ENCODE results near the gene PARK7.

PARK7 gene

GRCh38 chr1:8023995-8024313, 62.4 kb downstream of the PARK7 start:
- H3K9me3 ChIP-seq (ENCODE audit: control insufficient read depth, insufficient read depth, low read length), result no peaks in the 10 kb centered on the region
- H3K4me3 ChIP-seq (ENCODE audit: low read length), result no peak overlapping the region
- no peak overlapping the region for H3K27ac ChIP-seq (ENCODE audit: low read length)
- no peak for DNase-seq (ENCODE audit: low read depth, low spot score)
- H3K4me1 ChIP-seq (ENCODE audit: control insufficient read depth, insufficient read depth, low read length), result peaks cover 7% of the 10 kb centered on the region; the same call in 1 of the 2 replicates
- H3K36me3 ChIP-seq (ENCODE audit: control insufficient read depth, insufficient read depth, low read length), result no peaks in the 10 kb centered on the region; the same call in 1 of the 2 replicates
- no peaks in the 10 kb centered on the region; the same call in 1 of the 2 replicates for H3K27me3 ChIP-seq (ENCODE audit: control insufficient read depth, insufficient read depth, low read length)
- WGBS (ENCODE audit: insufficient coverage, insufficient read length), result no CpG with 5 or more reads among the region's 1 CpG

- Histone ChIP-seq H3K27me3 (ENCODE audit: control insufficient read depth, insufficient read depth, low read length) (no peaks in the 10 kb centered on the region; the same call in 1 of the 2 replicates), H3K36me3 (ENCODE audit: control insufficient read depth, insufficient read depth, low read length) (no peaks in the 10 kb centered on the region; the same call in 1 of the 2 replicates), H3K27ac (ENCODE audit: low read length) (no peak overlapping the region), H3K9me3 (ENCODE audit: control insufficient read depth, insufficient read depth, low read length) (no peaks in the 10 kb centered on the region), H3K4me1 (ENCODE audit: control insufficient read depth, insufficient read depth, low read length) (peaks cover 7% of the 10 kb centered on the region; the same call in 1 of the 2 replicates), H3K4me3 (ENCODE audit: low read length) (no peak overlapping the region)
- no peak for DNase-seq (ENCODE audit: low read depth, low spot score)
- no CpG with 5 or more reads among the region's 3 CpGs for WGBS (ENCODE audit: insufficient coverage, insufficient read length)
Observed at GRCh38 chr1:8024329-8024728, 62.8 kb downstream of the PARK7 start.

GRCh38 chr1:8025061-8025670, 63.7 kb downstream of the PARK7 start:
- no CpG with 5 or more reads among the region's 19 CpGs for WGBS (ENCODE audit: insufficient coverage, insufficient read length)
- Histone ChIP-seq H3K4me3 (ENCODE audit: low read length) (peak overlapping the region; percentile 92), H3K27ac (ENCODE audit: low read length) (no peak overlapping the region), H3K9me3 (ENCODE audit: control insufficient read depth, insufficient read depth, low read length) (no peaks in the 10 kb centered on the region), H3K4me1 (ENCODE audit: control insufficient read depth, insufficient read depth, low read length) (peaks cover 7% of the 10 kb centered on the region; the same call in 1 of the 2 replicates), H3K27me3 (ENCODE audit: control insufficient read depth, insufficient read depth, low read length) (no peaks in the 10 kb centered on the region; the same call in 1 of the 2 replicates), H3K36me3 (ENCODE audit: control insufficient read depth, insufficient read depth, low read length) (no peaks in the 10 kb centered on the region; the same call in 1 of the 2 replicates)
- no peak for DNase-seq (ENCODE audit: low read depth, low spot score)

GRCh38 chr1:8025671-8026144, 64.2 kb downstream of the PARK7 start:
- no CpG with 5 or more reads among the region's 69 CpGs for WGBS (ENCODE audit: insufficient coverage, insufficient read length)
- no peaks in the 10 kb centered on the region; the same call in 1 of the 2 replicates for H3K27me3 ChIP-seq (ENCODE audit: control insufficient read depth, insufficient read depth, low read length)
- no peaks in the 10 kb centered on the region for H3K9me3 ChIP-seq (ENCODE audit: control insufficient read depth, insufficient read depth, low read length)
- H3K27ac ChIP-seq (ENCODE audit: low read length), result no peak overlapping the region
- H3K4me3 ChIP-seq (ENCODE audit: low read length), result peak overlapping the region; percentile 92
- peaks cover 7% of the 10 kb centered on the region; the same call in 1 of the 2 replicates for H3K4me1 ChIP-seq (ENCODE audit: control insufficient read depth, insufficient read depth, low read length)
- no peaks in the 10 kb centered on the region; the same call in 1 of the 2 replicates for H3K36me3 ChIP-seq (ENCODE audit: control insufficient read depth, insufficient read depth, low read length)
- no peak for DNase-seq (ENCODE audit: low read depth, low spot score)

- H3K27ac ChIP-seq (ENCODE audit: low read length), result no peak within 1 kb of the TSS
- no peaks in the 10 kb centered on the region; the same call in 1 of the 2 replicates for H3K27me3 ChIP-seq (ENCODE audit: control insufficient read depth, insufficient read depth, low read length)
- peaks cover 7% of the 10 kb centered on the region; the same call in 1 of the 2 replicates for H3K4me1 ChIP-seq (ENCODE audit: control insufficient read depth, insufficient read depth, low read length)
- DNase-seq (ENCODE audit: low read depth, low spot score), result peak; percentile 54
- WGBS (ENCODE audit: insufficient coverage, insufficient read length), result no CpG with 5 or more reads among the region's 98 CpGs
- no peaks in the 10 kb centered on the region for H3K9me3 ChIP-seq (ENCODE audit: control insufficient read depth, insufficient read depth, low read length)
- peak within 1 kb of the TSS; percentile 92 for H3K4me3 ChIP-seq (ENCODE audit: low read length)
- H3K36me3 ChIP-seq (ENCODE audit: control insufficient read depth, insufficient read depth, low read length), result no peaks in the 10 kb centered on the region; the same call in 1 of the 2 replicates
Observed at GRCh38 chr1:8026153-8026975, 64.9 kb downstream of the PARK7 start, which contains the start of gene ERRFI1. ERRFI1 (minus strand) TSS chr1:8026309; CDS start chr1:8015619, 10,690 bp downstream.

GRCh38 chr1:8026976-8027747, 65.7 kb downstream of the PARK7 start:
- WGBS (ENCODE audit: insufficient coverage, insufficient read length), result no CpG with 5 or more reads among the region's 25 CpGs
- peaks cover 7% of the 10 kb centered on the region; the same call in 1 of the 2 replicates for H3K4me1 ChIP-seq (ENCODE audit: control insufficient read depth, insufficient read depth, low read length)
- peak overlapping the region; percentile 92; the same call in 1 of the 2 replicates for H3K4me3 ChIP-seq (ENCODE audit: low read length)
- H3K36me3 ChIP-seq (ENCODE audit: control insufficient read depth, insufficient read depth, low read length), result no peaks in the 10 kb centered on the region; the same call in 1 of the 2 replicates
- H3K9me3 ChIP-seq (ENCODE audit: control insufficient read depth, insufficient read depth, low read length), result no peaks in the 10 kb centered on the region
- no peak overlapping the region for H3K27ac ChIP-seq (ENCODE audit: low read length)
- DNase-seq (ENCODE audit: low read depth, low spot score), result no peak
- no peaks in the 10 kb centered on the region; the same call in 1 of the 2 replicates for H3K27me3 ChIP-seq (ENCODE audit: control insufficient read depth, insufficient read depth, low read length)

GRCh38 chr1:8027748-8028570, 66.4 kb downstream of the PARK7 start:
- peaks cover 7% of the 10 kb centered on the region; the same call in 1 of the 2 replicates for H3K4me1 ChIP-seq (ENCODE audit: control insufficient read depth, insufficient read depth, low read length)
- H3K27ac ChIP-seq (ENCODE audit: low read length), result no peak overlapping the region
- H3K9me3 ChIP-seq (ENCODE audit: control insufficient read depth, insufficient read depth, low read length), result no peaks in the 10 kb centered on the region
- WGBS (ENCODE audit: insufficient coverage, insufficient read length), result no CpG with 5 or more reads among the region's 8 CpGs
- no peak for DNase-seq (ENCODE audit: low read depth, low spot score)
- H3K36me3 ChIP-seq (ENCODE audit: control insufficient read depth, insufficient read depth, low read length), result no peaks in the 10 kb centered on the region; the same call in 1 of the 2 replicates
- H3K27me3 ChIP-seq (ENCODE audit: control insufficient read depth, insufficient read depth, low read length), result no peaks in the 10 kb centered on the region; the same call in 1 of the 2 replicates
- no peak overlapping the region for H3K4me3 ChIP-seq (ENCODE audit: low read length)

- Histone ChIP-seq H3K27me3 (ENCODE audit: control insufficient read depth, insufficient read depth, low read length) (no peaks in the 10 kb centered on the region; the same call in 1 of the 2 replicates), H3K4me3 (ENCODE audit: low read length) (no peak overlapping the region), H3K27ac (ENCODE audit: low read length) (no peak overlapping the region), H3K4me1 (ENCODE audit: control insufficient read depth, insufficient read depth, low read length) (peaks cover 7% of the 10 kb centered on the region; the same call in 1 of the 2 replicates), H3K36me3 (ENCODE audit: control insufficient read depth, insufficient read depth, low read length) (no peaks in the 10 kb centered on the region; the same call in 1 of the 2 replicates), H3K9me3 (ENCODE audit: control insufficient read depth, insufficient read depth, low read length) (no peaks in the 10 kb centered on the region)
- DNase-seq (ENCODE audit: low read depth, low spot score), result no peak
- no CpG with 5 or more reads among the region's 1 CpG for WGBS (ENCODE audit: insufficient coverage, insufficient read length)
Observed at GRCh38 chr1:8028571-8028910, 67.0 kb downstream of the PARK7 start.

GRCh38 chr1:8031176-8031785, 69.8 kb downstream of the PARK7 start:
- Histone ChIP-seq H3K4me1 (ENCODE audit: control insufficient read depth, insufficient read depth, low read length) (peaks cover 7% of the 10 kb centered on the region; the same call in 1 of the 2 replicates), H3K9me3 (ENCODE audit: control insufficient read depth, insufficient read depth, low read length) (no peaks in the 10 kb centered on the region), H3K4me3 (ENCODE audit: low read length) (no peak overlapping the region), H3K27ac (ENCODE audit: low read length) (no peak overlapping the region), H3K27me3 (ENCODE audit: control insufficient read depth, insufficient read depth, low read length) (no peaks in the 10 kb centered on the region; the same call in 1 of the 2 replicates), H3K36me3 (ENCODE audit: control insufficient read depth, insufficient read depth, low read length) (no peaks in the 10 kb centered on the region)
- no CpG with 5 or more reads among the region's 9 CpGs for WGBS (ENCODE audit: insufficient coverage, insufficient read length)
- DNase-seq (ENCODE audit: low read depth, low spot score), result no peak

Data from iPS DF 6.9 (cell line).